HepG2 (cell line): ENCODE measurements around the gene CEP78. TPM values are rescaled to one million over a fixed set of nuclear protein-coding genes. Genes with fewer than 3 reads are reported as not detected.

Experiments
- AHDC1 ChIP-seq: sonication (generic); formaldehyde crosslinking; IDR thresholded peaks from 2 replicates; pipeline ENCODE4 v1.5.1; 2020; ENCODE audit warnings: mild to moderate bottlenecking, missing genetic modification reagents, borderline replicate concordance
- ARNTL ChIP-seq: sonication (generic); formaldehyde crosslinking; IDR thresholded peaks from 2 replicates; pipeline ENCODE4 v1.4.0; 2020; ENCODE audit warnings: mild to moderate bottlenecking, missing genetic modification reagents
- BORCS8-MEF2B ChIP-seq: sonication (generic); formaldehyde crosslinking; IDR thresholded peaks from 2 replicates; pipeline ENCODE4 v1.8.0; 2022; ENCODE audit warnings: mild to moderate bottlenecking, missing genetic modification reagents
- DRAP1 ChIP-seq: IDR thresholded peaks from 2 replicates; pipeline ENCODE4 v1.6.1; 2016; ENCODE audit warnings: missing genetic modification reagents, missing compliant biosample characterization
- ETV5 ChIP-seq: IDR thresholded peaks from 2 replicates; pipeline ENCODE4 v1.6.1; 2018; ENCODE audit warnings: missing biosample characterization, missing genetic modification reagents, inconsistent platforms, borderline replicate concordance
- HIC2 ChIP-seq: sonication (generic); formaldehyde crosslinking; IDR thresholded peaks from 2 replicates; pipeline ENCODE4 v1.9.0; 2022; ENCODE audit warnings: low read depth, missing genetic modification reagents
- PHF5A ChIP-seq: IDR thresholded peaks from one replicate; pipeline ENCODE4 v1.6.1; 2018; ENCODE audit warnings: low read depth, missing genetic modification reagents; ENCODE audit not compliant: unreplicated experiment
- RBM22 ChIP-seq: fragments of 200-400 bp; formaldehyde crosslinking; optimal IDR thresholded peaks from 2 replicates; pipeline ENCODE3; 2017; ENCODE audit warnings: mild to moderate bottlenecking, low read length, moderate library complexity
- RNF2 ChIP-seq: fragments of 450-650 bp; conservative IDR thresholded peaks from 2 replicates; pipeline ENCODE4 v1.6.1; 2016; ENCODE audit warnings: low read depth
- ZFP91 ChIP-seq: sonication (generic); formaldehyde crosslinking; IDR thresholded peaks from 2 replicates; pipeline ENCODE4 v1.9.0; 2022; ENCODE audit warnings: missing genetic modification reagents, mild to moderate bottlenecking, borderline replicate concordance
- ZFY ChIP-seq: sonication (generic); formaldehyde crosslinking; IDR thresholded peaks from 2 replicates; pipeline ENCODE4 v1.4.0; 2020; ENCODE audit warnings: missing genetic modification reagents
- ZNF136 ChIP-seq: sonication (generic); formaldehyde crosslinking; IDR thresholded peaks from 2 replicates; pipeline ENCODE4 v1.8.1; 2022; ENCODE audit warnings: low read depth, mild to moderate bottlenecking, moderate library complexity, missing genetic modification reagents
- ZNF232 ChIP-seq: sonication (generic); formaldehyde crosslinking; IDR thresholded peaks from 2 replicates; pipeline ENCODE4 v1.4.0; 2020; ENCODE audit warnings: missing genetic modification reagents, borderline replicate concordance
- ZNF468 ChIP-seq: sonication (generic); formaldehyde crosslinking; IDR thresholded peaks from 2 replicates; pipeline ENCODE4 v1.8.0; 2022; ENCODE audit warnings: mild to moderate bottlenecking, moderate library complexity, missing genetic modification reagents
- ZNF574 ChIP-seq: sonication (generic); formaldehyde crosslinking; IDR thresholded peaks from 2 replicates; pipeline ENCODE4 v1.4.0; 2020; ENCODE audit warnings: missing genetic modification reagents
- ZSCAN31 ChIP-seq: sonication (generic); formaldehyde crosslinking; IDR thresholded peaks from 2 replicates; pipeline ENCODE4 v1.5.0; 2020; ENCODE audit warnings: low read depth, mild to moderate bottlenecking, missing genetic modification reagents
- polyA plus RNA-seq, 8 experiments: library from polyadenylated mRNA; depleted of rRNA in 3 of 8; stranded (reverse) in 7 of 8; unstranded in 1 of 8; fragments of >200 nt; fragmentation: Illumina TruSeq in 4 of 8; extraction: Trizol in 4 of 8; gene quantifications; 2 replicates each; pipeline versions ENCODE4 v1.2.1 to v1.2.3, GENCODE V29; 2011 to 2016; ENCODE audit warnings: low read depth in 4 of 8, missing spikeins in 1 of 8, mixed read lengths in 1 of 8; ENCODE audit not compliant: insufficient read depth in 1 of 8
- total RNA-seq, 5 experiments: library from RNA; depleted of rRNA; stranded (reverse); fragments of >200 nt; fragmentation: Illumina TruSeq; extraction: Trizol; gene quantifications; 2 replicates each; pipeline ENCODE4 v1.2.3, GENCODE V29; 2016; ENCODE audit warnings: low read depth in 1 of 5

CEP78 gene
- total and polyA plus RNA-seq, 2 of the 13 experiments (the other 11 are each of a cell fraction or from before 2014, with no cell fraction given) = 5.1 to 30.8 TPM

- TF ChIP-seq HIC2 (CRISPR knock-in tag) (no peak), AHDC1 (CRISPR knock-in tag) (no peak), ZSCAN31 (CRISPR knock-in tag) (peak; percentile 49; the same call in 1 of the 2 replicates), ZFY (CRISPR knock-in tag) (peak; percentile 97), RNF2 (no peak), ZFP91 (CRISPR knock-in tag) (peak; percentile 94; the same call in 1 of the 2 replicates), DRAP1 (CRISPR knock-in tag) (peak; percentile 83), BORCS8-MEF2B (0 out of 2 replicates have a peak, but pooled peaks have one; percentile 28), ZNF232 (CRISPR knock-in tag) (peak; percentile 12; the same call in 1 of the 2 replicates), ETV5 (CRISPR knock-in tag) (no peak), PHF5A (CRISPR knock-in tag) (no peak), ARNTL (CRISPR knock-in tag) (no peak), ZNF574 (CRISPR knock-in tag) (peak; percentile 76), RBM22 (no peak), ZNF136 (no peak), ZNF468 (CRISPR knock-in tag) (no peak)
These were observed at the start of gene CEP78 (continued) for GRCh38 chr9:78235762-78236550.
